Mesothelial cell of epicardium (in vitro differentiated cells): ENCODE results near the gene DPF3. TPM values are rescaled to one million over a fixed set of nuclear protein-coding genes. Genes with fewer than 3 reads are reported as not detected.

Experiments
- DNase-seq, 2 experiments: peaks; one replicate each; pipeline ENCODE4 v3.0.0; 2021; ENCODE audit warnings: low spot score in 2 of 2; ENCODE audit not compliant: unreplicated experiment in 2 of 2
- H3K27ac Mint-ChIP-seq: 2 replicates; pipeline ENCODE4 v1.8.0; 2021; ENCODE audit warnings: mixed read lengths
- H3K27me3 Mint-ChIP-seq: 2 replicates; pipeline ENCODE4 v1.8.0; 2021; ENCODE audit warnings: low read depth, mixed read lengths
- H3K36me3 Mint-ChIP-seq: 2 replicates; pipeline ENCODE4 v1.8.0; 2021; ENCODE audit warnings: mixed read lengths
- H3K4me1 Mint-ChIP-seq: 2 replicates; pipeline ENCODE4 v1.8.0; 2021; ENCODE audit warnings: mixed read lengths
- H3K4me3 Mint-ChIP-seq: 2 replicates; pipeline ENCODE4 v1.8.0; 2021; ENCODE audit warnings: mild to moderate bottlenecking, moderate library complexity, mixed read lengths
- H3K9me3 Mint-ChIP-seq: 2 replicates; pipeline ENCODE4 v1.8.0; 2021; ENCODE audit warnings: mixed read lengths
- total RNA-seq: library from RNA; stranded (reverse); gene quantifications from 3 replicates; pipeline ENCODE4 v1.2.1, GENCODE V29; 2021
- TF ChIP-seq, protein P1 (sequence below): fragments of 200-600 bp; sonication (generic); IDR thresholded peaks from one replicate; pipeline ENCODE4 v1.5.0; 2021; ENCODE audit warnings: antibody characterized with exemption; ENCODE audit not compliant: unreplicated experiment

DPF3 gene
- total RNA-seq, 1 donor from 2014 or later: 1.3 TPM

DNA sequence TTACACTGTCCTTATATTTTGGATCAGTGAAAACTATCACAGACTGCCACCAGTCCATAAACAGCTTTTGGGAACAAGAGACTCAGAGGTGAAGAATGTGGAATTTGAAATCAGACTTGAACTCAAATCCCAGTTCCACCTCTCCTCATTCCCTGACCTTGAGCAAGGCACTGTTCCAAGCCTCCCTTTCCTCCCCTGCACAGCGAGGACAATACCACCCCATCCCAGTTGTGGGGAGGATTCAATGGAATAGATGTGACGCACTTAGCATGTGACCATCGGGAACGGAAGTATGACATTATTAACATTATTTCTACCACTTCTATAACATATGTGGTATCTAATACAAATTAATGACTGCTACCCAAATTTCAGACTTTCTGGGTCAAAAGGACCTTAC, 63.5 kb downstream of the DPF3 start:
- TF ChIP-seq, protein P1, sequence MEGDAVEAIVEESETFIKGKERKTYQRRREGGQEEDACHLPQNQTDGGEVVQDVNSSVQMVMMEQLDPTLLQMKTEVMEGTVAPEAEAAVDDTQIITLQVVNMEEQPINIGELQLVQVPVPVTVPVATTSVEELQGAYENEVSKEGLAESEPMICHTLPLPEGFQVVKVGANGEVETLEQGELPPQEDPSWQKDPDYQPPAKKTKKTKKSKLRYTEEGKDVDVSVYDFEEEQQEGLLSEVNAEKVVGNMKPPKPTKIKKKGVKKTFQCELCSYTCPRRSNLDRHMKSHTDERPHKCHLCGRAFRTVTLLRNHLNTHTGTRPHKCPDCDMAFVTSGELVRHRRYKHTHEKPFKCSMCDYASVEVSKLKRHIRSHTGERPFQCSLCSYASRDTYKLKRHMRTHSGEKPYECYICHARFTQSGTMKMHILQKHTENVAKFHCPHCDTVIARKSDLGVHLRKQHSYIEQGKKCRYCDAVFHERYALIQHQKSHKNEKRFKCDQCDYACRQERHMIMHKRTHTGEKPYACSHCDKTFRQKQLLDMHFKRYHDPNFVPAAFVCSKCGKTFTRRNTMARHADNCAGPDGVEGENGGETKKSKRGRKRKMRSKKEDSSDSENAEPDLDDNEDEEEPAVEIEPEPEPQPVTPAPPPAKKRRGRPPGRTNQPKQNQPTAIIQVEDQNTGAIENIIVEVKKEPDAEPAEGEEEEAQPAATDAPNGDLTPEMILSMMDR: no peak
- no peak overlapping the region for H3K4me3 Mint-ChIP-seq

DNA sequence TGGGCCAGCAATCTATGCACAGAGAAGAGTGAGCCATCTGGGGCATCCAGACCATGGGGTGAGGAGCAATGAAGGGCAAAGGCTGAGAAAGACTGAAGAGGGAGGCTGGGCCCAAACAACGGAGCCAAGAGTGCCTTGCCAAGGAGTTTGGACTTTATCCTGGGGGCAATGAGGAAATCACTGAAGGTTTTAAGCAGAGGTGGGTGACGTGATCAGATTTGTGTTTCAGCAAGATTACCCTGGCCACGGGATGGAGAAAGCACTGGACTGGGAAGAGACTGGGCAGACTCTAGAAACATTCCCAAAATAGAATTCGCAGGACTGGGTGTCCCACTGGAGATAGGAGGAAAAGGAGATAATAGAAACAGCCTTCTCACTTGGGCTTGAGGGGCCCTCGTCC, 65.3 kb downstream of the DPF3 start:
- H3K27me3 Mint-ChIP-seq: peaks cover 47% of the 10 kb centered on the region
- H3K27ac Mint-ChIP-seq: no peak overlapping the region
- no peaks in the 10 kb centered on the region for H3K9me3 Mint-ChIP-seq
- no peak for DNase-seq
- no peak overlapping the region for H3K4me3 Mint-ChIP-seq
- H3K4me1 Mint-ChIP-seq: peaks cover 30% of the 10 kb centered on the region
- TF ChIP-seq, protein P1: no peak
- no peaks in the 10 kb centered on the region for H3K36me3 Mint-ChIP-seq

More for the DNA sequence above, 63.5 kb downstream of the DPF3 start:
- H3K27ac Mint-ChIP-seq: no peak overlapping the region
- peaks cover 3% of the 10 kb centered on the region for H3K9me3 Mint-ChIP-seq
- peaks cover 38% of the 10 kb centered on the region for H3K27me3 Mint-ChIP-seq
- no peaks in the 10 kb centered on the region for H3K36me3 Mint-ChIP-seq
- peaks cover 20% of the 10 kb centered on the region for H3K4me1 Mint-ChIP-seq
- DNase-seq: no peak

DNA sequence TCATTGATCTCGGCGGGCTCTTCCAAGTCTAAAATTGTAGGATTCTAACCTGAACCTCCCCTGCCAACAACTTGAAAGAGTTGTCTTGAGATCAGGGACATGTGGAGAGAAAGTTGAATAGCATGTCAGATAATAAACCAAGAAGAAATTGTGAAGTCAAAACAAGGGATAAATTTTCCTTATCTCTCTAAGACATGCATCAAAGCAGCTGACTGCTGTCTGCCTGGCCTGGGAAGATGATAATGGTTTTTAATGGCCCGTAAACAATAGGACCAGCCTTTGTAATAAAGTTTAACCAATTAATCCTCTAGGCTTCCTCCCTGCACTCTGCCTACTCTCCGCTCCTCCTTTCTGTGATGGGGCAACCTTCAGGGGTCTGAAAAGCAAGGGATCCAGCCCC, 67.9 kb downstream of the DPF3 start:
- Mint-ChIP-seq H3K4me1 (peaks cover 29% of the 10 kb centered on the region), H3K4me3 (no peak overlapping the region), H3K36me3 (no peaks in the 10 kb centered on the region), H3K27me3 (peaks cover 33% of the 10 kb centered on the region), H3K9me3 (no peaks in the 10 kb centered on the region), H3K27ac (no peak overlapping the region)
- TF ChIP-seq, protein P1: no peak
- no peak for DNase-seq

DNA sequence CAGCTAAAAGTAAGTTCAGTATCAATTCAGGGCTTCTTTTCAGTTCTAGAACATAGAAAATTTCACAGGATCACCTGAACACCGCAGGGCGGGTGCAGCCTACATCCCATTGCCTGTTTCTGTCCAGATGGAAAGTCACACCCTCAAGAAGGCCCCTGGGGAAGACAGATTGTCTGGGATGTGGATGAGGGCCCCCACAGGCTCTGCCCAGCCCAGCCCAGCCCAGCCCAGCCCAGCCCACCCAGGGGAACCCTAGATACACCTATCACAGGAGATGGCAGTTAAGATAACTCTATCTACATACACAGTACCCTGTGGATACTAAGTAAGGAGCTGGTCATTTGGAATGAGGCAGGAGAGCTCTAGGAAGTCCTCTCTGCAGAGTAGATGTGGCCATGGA, 68.4 kb downstream of the DPF3 start:
- Mint-ChIP-seq H3K4me1 (peaks cover 24% of the 10 kb centered on the region), H3K27ac (no peak overlapping the region), H3K27me3 (peaks cover 29% of the 10 kb centered on the region), H3K9me3 (no peaks in the 10 kb centered on the region), H3K4me3 (no peak overlapping the region), H3K36me3 (no peaks in the 10 kb centered on the region)
- DNase-seq: no peak
- TF ChIP-seq, protein P1: no peak

DNA sequence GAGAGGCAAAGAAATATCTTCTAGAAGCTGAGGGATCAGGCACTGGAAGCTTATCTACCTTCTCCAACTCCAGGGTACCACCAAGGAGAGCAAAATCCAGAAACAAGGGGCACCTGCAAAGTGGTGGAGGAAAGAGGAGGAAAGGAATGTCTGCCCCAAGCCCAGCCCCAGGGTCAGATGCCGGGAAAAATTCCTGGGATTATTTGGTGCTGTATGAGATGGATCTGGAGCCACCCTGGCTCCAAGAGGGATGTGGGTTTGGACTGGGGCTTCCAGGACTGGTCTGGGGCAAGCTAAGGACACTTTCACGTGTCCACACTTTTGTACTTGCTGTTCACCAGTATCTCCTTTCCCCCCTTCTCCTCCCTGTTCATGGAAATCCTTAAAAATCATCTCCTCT, 69.8 kb downstream of the DPF3 start:
- no peak for DNase-seq
- Mint-ChIP-seq H3K27me3 (peaks cover 24% of the 10 kb centered on the region), H3K27ac (no peak overlapping the region), H3K36me3 (no peaks in the 10 kb centered on the region), H3K4me3 (no peak overlapping the region), H3K4me1 (peaks cover 24% of the 10 kb centered on the region), H3K9me3 (peaks cover 2% of the 10 kb centered on the region)
- TF ChIP-seq, protein P1: no peak
